ENCODE results near the gene CDHR4. TPM values are rescaled to one million over a fixed set of nuclear protein-coding genes. Genes with fewer than 3 reads are reported as not detected.

CDHR4 gene
- total and polyA plus RNA-seq, 3 donors from 2014 or later = 5.5 to 11.7 (median 5.9) TPM

DNA sequence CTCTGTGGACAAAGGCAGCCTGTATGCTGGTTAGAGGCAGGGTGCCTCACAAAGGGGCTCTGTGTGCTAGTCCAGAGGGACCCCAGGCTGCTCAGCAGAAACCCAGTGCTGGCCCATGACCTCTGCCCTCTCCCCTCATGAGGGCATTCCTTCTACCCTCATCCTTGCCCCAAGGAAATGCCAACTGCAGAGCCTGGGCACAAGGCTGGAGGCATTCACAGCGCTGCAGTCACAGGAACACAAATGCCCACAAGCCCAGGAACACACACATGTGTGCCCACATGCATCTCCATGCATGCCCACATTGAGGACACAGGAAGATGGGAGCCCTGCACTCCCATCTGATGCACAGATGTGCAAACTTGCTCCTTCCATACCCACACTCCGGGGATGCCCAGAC is 7.2 kb upstream of the CDHR4 start:
- Histone ChIP-seq H3K27me3 (no peaks in the 10 kb centered on the region), H3K36me3 (ENCODE audit: low read depth, missing control alignments) (no peaks in the 10 kb centered on the region), H3K27ac (no peak overlapping the region), H3K9me3 (no peaks in the 10 kb centered on the region), H3K4me3 (no peak overlapping the region), H3K4me1 (peaks cover 28% of the 10 kb centered on the region)
- no peak for DNase-seq
- 77 to 100% methylated on average over 2 of the region's 2 CpGs for WGBS, 2 donors
- intact Hi-C loops (cut with DNase I; ENCODE audit: low total_unique reads) = no loop called here
- TF ChIP-seq, protein P1, sequence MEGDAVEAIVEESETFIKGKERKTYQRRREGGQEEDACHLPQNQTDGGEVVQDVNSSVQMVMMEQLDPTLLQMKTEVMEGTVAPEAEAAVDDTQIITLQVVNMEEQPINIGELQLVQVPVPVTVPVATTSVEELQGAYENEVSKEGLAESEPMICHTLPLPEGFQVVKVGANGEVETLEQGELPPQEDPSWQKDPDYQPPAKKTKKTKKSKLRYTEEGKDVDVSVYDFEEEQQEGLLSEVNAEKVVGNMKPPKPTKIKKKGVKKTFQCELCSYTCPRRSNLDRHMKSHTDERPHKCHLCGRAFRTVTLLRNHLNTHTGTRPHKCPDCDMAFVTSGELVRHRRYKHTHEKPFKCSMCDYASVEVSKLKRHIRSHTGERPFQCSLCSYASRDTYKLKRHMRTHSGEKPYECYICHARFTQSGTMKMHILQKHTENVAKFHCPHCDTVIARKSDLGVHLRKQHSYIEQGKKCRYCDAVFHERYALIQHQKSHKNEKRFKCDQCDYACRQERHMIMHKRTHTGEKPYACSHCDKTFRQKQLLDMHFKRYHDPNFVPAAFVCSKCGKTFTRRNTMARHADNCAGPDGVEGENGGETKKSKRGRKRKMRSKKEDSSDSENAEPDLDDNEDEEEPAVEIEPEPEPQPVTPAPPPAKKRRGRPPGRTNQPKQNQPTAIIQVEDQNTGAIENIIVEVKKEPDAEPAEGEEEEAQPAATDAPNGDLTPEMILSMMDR (IDR thresholded peaks at IDR 0.05) = no peak

DNA sequence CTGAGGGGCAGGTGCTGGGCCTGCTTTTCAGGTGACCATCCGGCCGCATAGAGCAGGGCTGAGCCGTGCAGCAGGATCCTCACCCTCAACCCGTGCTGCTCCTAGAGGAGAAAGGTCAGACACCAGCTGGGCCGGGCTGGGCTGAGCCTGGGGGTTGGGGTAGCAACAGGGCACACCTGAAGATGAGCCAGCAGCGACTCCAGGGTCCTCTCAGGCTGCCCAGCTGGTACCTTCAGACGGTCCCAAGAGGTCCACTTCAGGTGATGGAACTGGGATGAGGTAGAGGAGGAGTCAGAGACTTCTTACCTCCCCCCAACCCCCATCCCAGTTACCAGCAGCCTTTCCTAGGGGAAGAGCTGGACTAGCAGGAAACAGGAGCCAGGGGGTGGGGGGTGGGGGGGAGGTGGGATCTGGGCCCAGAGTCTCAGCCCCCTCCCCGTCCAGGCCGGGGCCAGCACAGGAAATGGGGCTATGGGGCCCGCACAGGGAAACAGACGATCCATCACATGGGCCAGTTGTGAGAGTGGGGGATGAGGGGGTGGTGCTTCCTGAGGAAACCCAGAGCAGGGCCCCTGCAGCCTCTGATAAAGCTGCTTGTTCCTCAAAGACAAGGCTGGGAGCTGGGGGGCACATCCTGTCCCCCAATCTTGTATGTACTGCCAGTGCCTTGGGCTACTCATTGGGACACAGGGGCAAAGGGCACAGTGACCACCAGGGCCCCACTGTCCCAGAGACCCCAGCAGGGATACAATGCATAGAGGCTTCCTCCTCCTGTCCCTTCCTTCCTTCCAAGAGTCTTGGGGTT is 6.4 kb upstream of the CDHR4 start:
- H3K27ac ChIP-seq = peak overlapping the region; percentile 48 to 83
- peaks cover 28% of the 10 kb centered on the region for H3K4me1 ChIP-seq
- WGBS, 2 donors = 31 to 61% methylated on average over 7 to 11 of the region's 11 CpGs
- no peaks in the 10 kb centered on the region for H3K27me3 ChIP-seq
- no peaks in the 10 kb centered on the region for H3K9me3 ChIP-seq
- H3K4me3 ChIP-seq = no peak overlapping the region
- TF ChIP-seq, protein P1 (IDR thresholded peaks at IDR 0.05) = no peak
- no peak for TF ChIP-seq POLR2A (IDR thresholded peaks at IDR 0.05)
- no peak for DNase-seq
- intact Hi-C loops (cut with DNase I; ENCODE audit: low total_unique reads) = no loop called here
- no peaks in the 10 kb centered on the region for H3K36me3 ChIP-seq (ENCODE audit: low read depth, missing control alignments)

DNA sequence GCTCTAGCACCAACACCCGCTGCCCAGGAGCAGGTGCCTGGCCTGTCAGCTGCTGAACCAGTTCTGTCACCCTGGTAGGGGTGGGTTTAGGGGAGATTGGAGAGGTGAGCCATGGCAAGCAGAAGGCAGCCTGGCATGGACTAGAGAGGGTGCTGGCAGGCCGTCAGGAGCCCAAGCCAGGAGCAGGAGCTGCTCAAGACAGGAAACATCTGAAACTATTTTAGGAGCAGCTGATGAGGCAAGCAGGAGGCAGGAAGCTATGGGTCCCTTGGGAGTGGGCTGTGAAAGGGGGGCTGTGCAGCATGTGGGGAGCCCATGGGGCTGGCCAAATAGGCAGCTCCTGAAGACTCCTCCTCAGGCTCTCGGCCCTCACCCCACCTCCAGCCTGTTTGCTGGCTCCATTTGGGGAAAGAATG is 5.7 kb upstream of the CDHR4 start:
- intact Hi-C loops (cut with DNase I; ENCODE audit: low total_unique reads) = no loop called here
- Histone ChIP-seq H3K27me3 (no peaks in the 10 kb centered on the region), H3K4me3 (no peak overlapping the region), H3K36me3 (ENCODE audit: low read depth, missing control alignments) (no peaks in the 10 kb centered on the region), H3K27ac (peak overlapping the region; percentile 48 to 83), H3K4me1 (peaks cover 28% of the 10 kb centered on the region), H3K9me3 (no peaks in the 10 kb centered on the region)
- no peak for TF ChIP-seq POLR2A (IDR thresholded peaks at IDR 0.05)
- TF ChIP-seq, protein P1 (IDR thresholded peaks at IDR 0.05) = no peak
- 45 to 76% methylated on average over 2 to 3 of the region's 3 CpGs for WGBS, 2 donors
- peak; percentile 77 for DNase-seq

DNA sequence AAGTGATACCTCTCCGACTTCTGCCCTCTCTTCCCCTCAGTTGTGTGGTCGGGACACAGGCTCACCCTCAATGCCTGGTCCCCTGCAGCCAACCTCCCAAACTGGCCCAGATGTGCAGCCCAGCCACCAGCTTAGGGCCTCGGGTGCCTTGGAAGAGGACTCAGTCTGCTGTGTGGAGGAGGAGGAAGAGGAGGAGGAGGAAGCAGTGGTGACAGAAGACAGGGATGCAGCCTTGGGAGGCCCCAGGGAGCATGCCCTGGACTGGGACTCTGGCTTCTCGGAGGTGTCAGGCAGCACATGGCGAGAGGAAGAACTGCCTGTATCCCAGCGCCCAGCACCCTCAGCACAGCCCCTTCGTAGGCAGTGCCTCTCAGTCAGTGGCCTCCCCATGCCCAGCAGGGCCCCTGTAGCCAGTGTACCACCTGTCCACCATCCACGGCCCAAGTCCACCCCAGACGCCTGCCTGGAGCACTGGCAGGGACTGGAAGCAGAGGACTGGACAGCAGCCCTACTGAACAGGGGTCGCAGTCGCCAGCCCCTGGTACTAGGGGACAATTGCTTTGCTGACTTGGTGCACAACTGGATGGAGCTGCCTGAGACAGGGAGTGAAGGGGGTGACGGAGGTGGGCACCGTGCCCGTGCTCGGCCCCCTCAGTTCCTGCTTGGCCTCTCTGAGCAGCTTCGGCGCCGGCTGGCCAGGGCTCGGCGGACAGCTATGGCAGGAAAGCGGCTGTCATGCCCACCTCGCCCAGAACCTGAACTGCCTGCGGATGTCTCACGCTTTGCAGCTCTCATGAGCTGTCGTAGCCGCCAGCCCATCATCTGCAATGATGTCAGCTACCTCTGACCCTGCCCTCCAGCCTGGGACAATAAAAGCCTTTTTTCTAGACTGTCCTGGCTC is 4.7 kb upstream of the CDHR4 start:
- Histone ChIP-seq H3K27me3 (no peaks in the 10 kb centered on the region), H3K27ac (peak overlapping the region; percentile 80 to 83), H3K9me3 (no peaks in the 10 kb centered on the region), H3K4me3 (peak overlapping the region in 1 of 2 donors; percentile 92), H3K36me3 (ENCODE audit: low read depth, missing control alignments) (no peaks in the 10 kb centered on the region), H3K4me1 (peaks cover 31% of the 10 kb centered on the region)
- intact Hi-C loops (cut with DNase I; ENCODE audit: low total_unique reads) = loop anchor here (5.0 kb wide), 1 partner anchor 33 kb away; no protein-coding TSS in a partner anchor
- no peak for DNase-seq
- WGBS, 2 donors = 56 to 68% methylated on average over 10 to 24 of the region's 26 CpGs
- no peak for TF ChIP-seq POLR2A (IDR thresholded peaks at IDR 0.05)
- TF ChIP-seq, protein P1 (IDR thresholded peaks at IDR 0.05) = no peak

Data from testis (tissue), 3 donors.